Measurements from ENCODE around the gene SMIM10L1.

SMIM10L1 gene

GRCh38 chr12:11202811-11203210 is 31.8 kb downstream of the SMIM10L1 start:
- DNase-seq = no peak

GRCh38 chr12:11204173-11204572 is 33.2 kb downstream of the SMIM10L1 start:
- no peak for DNase-seq

GRCh38 chr12:11209113-11209512 is 38.1 kb downstream of the SMIM10L1 start:
- DNase-seq = no peak

All from NCI-H187 treated with DMSO at 0.1 percent for 48 hours (cell line).